NCI-H774 (cell line): ENCODE measurements around the gene RPRD1B.

Source experiments
- DNase-seq: peaks from one replicate; lab custom pipeline; 2025; lab: John Stamatoyannopoulos, UW

Gene RPRD1B

GRCh38 chr20:38036366-38036765 lies 2.8 kb downstream of the RPRD1B start:
- no peak for DNase-seq

GRCh38 chr20:38040276-38040675 lies 6.7 kb downstream of the RPRD1B start:
- no peak for DNase-seq

- no peak for DNase-seq
These were observed 10.2 kb downstream of the RPRD1B start for GRCh38 chr20:38043512-38044300.

GRCh38 chr20:38044685-38045084 lies 11.1 kb downstream of the RPRD1B start:
- no peak for DNase-seq

GRCh38 chr20:38046572-38046971 lies 13.0 kb downstream of the RPRD1B start:
- DNase-seq = no peak

GRCh38 chr20:38049800-38050199 lies 16.3 kb downstream of the RPRD1B start:
- no peak for DNase-seq

- no peak for DNase-seq
These were observed 17.1 kb downstream of the RPRD1B start for GRCh38 chr20:38050686-38051085.

- DNase-seq = no peak
These were observed 19.3 kb downstream of the RPRD1B start for GRCh38 chr20:38052870-38053269.

- DNase-seq = no peak
These were observed 21.1 kb downstream of the RPRD1B start for GRCh38 chr20:38054647-38055046.

- no peak for DNase-seq
These were observed 21.7 kb downstream of the RPRD1B start for GRCh38 chr20:38055294-38055693.

GRCh38 chr20:38055848-38056247 lies 22.3 kb downstream of the RPRD1B start:
- DNase-seq = no peak

- peak; percentile 67 for DNase-seq
These were observed 23.9 kb downstream of the RPRD1B start for GRCh38 chr20:38057351-38057972.

- DNase-seq = no peak
These were observed 26.3 kb downstream of the RPRD1B start for GRCh38 chr20:38059832-38060231.

- no peak for DNase-seq
These were observed 27.0 kb downstream of the RPRD1B start for GRCh38 chr20:38060536-38060935.

- DNase-seq = no peak
These were observed 27.6 kb downstream of the RPRD1B start for GRCh38 chr20:38061109-38061508.

GRCh38 chr20:38062890-38063289 lies 29.3 kb downstream of the RPRD1B start:
- DNase-seq = no peak

- no peak for DNase-seq
These were observed 30.5 kb downstream of the RPRD1B start for GRCh38 chr20:38063911-38064530.

GRCh38 chr20:38065764-38066375 lies 32.3 kb downstream of the RPRD1B start:
- DNase-seq = no peak

- no peak for DNase-seq
These were observed 33.6 kb downstream of the RPRD1B start for GRCh38 chr20:38066969-38067716.

GRCh38 chr20:38067717-38068365 lies 34.3 kb downstream of the RPRD1B start:
- DNase-seq = no peak

- no peak for DNase-seq
These were observed 39.4 kb downstream of the RPRD1B start for GRCh38 chr20:38072898-38073297.
